Chondrocyte (in vitro differentiated cells): ENCODE data around the gene TRIM10. TPM values are rescaled to one million over a fixed set of nuclear protein-coding genes. Genes with fewer than 3 reads are reported as not detected.

Experiments
- DNase-seq: peaks from one replicate; pipeline ENCODE4 v3.0.0; 2021; ENCODE audit warnings: mixed read lengths, low spot score
- H3K27ac Mint-ChIP-seq: one replicate; pipeline ENCODE4 v1.8.0; 2021; ENCODE audit warnings: mild to moderate bottlenecking, moderate library complexity, mixed read lengths; ENCODE audit not compliant: unreplicated experiment
- H3K27me3 Mint-ChIP-seq: 2 replicates; pipeline ENCODE4 v1.8.0; 2021; ENCODE audit warnings: low read depth, mixed read lengths
- H3K36me3 Mint-ChIP-seq: 2 replicates; pipeline ENCODE4 v1.8.0; 2021; ENCODE audit warnings: low read depth, mixed read lengths
- H3K4me1 Mint-ChIP-seq: 2 replicates; pipeline ENCODE4 v1.8.0; 2021; ENCODE audit warnings: low read depth, mild to moderate bottlenecking, mixed read lengths
- H3K4me3 Mint-ChIP-seq: one replicate; pipeline ENCODE4 v1.8.0; 2021; ENCODE audit warnings: mild to moderate bottlenecking, moderate library complexity, mixed read lengths; ENCODE audit not compliant: unreplicated experiment
- H3K9me3 Mint-ChIP-seq: 2 replicates; pipeline ENCODE4 v1.8.0; 2021; ENCODE audit warnings: low read depth, mixed read lengths
- total RNA-seq: library from RNA; stranded (reverse); gene quantifications from 3 replicates; pipeline ENCODE4 v1.2.1, GENCODE V29; 2021
- TF ChIP-seq, protein P1 (sequence below): fragments of 200-600 bp; sonication (generic); IDR thresholded peaks from 2 replicates; pipeline ENCODE4 v1.5.0; 2021; ENCODE audit warnings: antibody characterized with exemption, mild to moderate bottlenecking, moderate library complexity

Gene TRIM10
- total RNA-seq, 1 donor from 2014 or later = not detected

DNA sequence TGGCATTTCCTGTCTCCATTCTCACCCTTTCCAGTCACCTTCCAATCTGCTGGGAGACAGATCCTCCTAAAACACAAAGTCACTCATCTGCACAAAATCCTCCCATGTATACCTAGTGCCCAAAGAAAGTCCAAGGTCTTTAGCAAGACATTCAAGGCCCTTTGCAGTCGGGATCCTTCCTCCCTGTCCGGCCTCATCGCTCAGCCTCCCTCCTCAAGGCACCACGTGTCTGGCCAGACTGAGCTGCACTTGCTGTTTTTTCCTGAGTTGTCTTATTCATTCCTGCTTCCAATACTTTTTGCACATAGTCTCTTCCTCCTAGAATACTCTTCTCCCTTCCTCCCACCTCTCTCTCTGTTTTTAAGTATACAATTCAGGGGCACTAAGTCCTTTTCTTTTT lies 3.7 kb upstream of the TRIM10 start:
- Mint-ChIP-seq H3K9me3 (peaks cover 3% of the 10 kb centered on the region), H3K36me3 (no peaks in the 10 kb centered on the region), H3K27me3 (peaks cover 20% of the 10 kb centered on the region), H3K27ac (no peak overlapping the region), H3K4me3 (no peak overlapping the region), H3K4me1 (peaks cover 1% of the 10 kb centered on the region)
- DNase-seq = no peak
- TF ChIP-seq, protein P1, sequence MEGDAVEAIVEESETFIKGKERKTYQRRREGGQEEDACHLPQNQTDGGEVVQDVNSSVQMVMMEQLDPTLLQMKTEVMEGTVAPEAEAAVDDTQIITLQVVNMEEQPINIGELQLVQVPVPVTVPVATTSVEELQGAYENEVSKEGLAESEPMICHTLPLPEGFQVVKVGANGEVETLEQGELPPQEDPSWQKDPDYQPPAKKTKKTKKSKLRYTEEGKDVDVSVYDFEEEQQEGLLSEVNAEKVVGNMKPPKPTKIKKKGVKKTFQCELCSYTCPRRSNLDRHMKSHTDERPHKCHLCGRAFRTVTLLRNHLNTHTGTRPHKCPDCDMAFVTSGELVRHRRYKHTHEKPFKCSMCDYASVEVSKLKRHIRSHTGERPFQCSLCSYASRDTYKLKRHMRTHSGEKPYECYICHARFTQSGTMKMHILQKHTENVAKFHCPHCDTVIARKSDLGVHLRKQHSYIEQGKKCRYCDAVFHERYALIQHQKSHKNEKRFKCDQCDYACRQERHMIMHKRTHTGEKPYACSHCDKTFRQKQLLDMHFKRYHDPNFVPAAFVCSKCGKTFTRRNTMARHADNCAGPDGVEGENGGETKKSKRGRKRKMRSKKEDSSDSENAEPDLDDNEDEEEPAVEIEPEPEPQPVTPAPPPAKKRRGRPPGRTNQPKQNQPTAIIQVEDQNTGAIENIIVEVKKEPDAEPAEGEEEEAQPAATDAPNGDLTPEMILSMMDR = no peak

DNA sequence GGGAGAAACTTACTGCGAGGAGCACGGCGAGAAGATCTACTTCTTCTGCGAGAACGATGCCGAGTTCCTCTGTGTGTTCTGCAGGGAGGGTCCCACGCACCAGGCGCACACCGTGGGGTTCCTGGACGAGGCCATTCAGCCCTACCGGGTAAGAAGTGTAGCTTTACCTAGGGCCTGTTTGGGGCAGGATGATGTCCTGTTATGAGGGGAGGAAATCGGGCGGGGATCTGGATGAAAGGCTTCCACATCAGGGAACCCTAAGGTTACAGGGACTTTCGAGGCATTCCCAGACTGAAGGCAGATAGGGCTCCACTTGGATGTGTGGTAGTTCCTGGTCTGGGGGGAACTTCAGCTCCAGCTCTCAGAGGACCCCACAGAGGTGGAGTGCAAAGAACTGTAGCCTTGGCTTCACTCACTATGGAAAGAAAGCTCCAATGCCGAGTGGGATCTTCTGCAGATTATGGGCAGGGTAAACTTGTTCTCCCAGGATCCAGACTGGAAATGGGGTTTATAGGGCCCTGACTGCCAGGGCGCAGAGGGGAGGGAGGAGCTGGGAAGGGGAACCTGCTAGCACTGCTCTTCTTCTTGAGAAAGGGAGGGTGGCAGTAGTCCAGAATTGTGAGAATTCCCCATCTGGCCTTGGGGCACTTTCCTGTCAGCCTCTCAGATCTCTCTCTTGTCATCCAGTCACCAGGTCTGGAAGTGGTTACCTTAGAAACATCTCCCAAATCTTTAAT lies 3.1 kb upstream of the TRIM10 start:
- Mint-ChIP-seq H3K27ac (no peak overlapping the region), H3K9me3 (peaks cover 3% of the 10 kb centered on the region), H3K27me3 (peaks cover 22% of the 10 kb centered on the region), H3K4me3 (no peak overlapping the region), H3K36me3 (no peaks in the 10 kb centered on the region), H3K4me1 (no peaks in the 10 kb centered on the region)
- DNase-seq = no peak
- TF ChIP-seq, protein P1 = no peak

- H3K4me3 Mint-ChIP-seq = no peak within 1 kb of the TSS
- TF ChIP-seq, protein P1 = no peak
- H3K36me3 Mint-ChIP-seq = no peaks in the 10 kb centered on the region
- H3K9me3 Mint-ChIP-seq = peaks cover 3% of the 10 kb centered on the region
- no peak within 1 kb of the TSS for H3K27ac Mint-ChIP-seq
- DNase-seq = no peak
- no peaks in the 10 kb centered on the region for H3K4me1 Mint-ChIP-seq
- H3K27me3 Mint-ChIP-seq = peaks cover 16% of the 10 kb centered on the region
Measured at GRCh38 chr6:30163090-30163917, 2.3 kb upstream of the TRIM10 start, which contains the start of gene TRIM15. TRIM15 (plus strand) TSS chr6:30163546; CDS start chr6:30163685, 139 bp downstream.

- H3K4me3 Mint-ChIP-seq = no peak overlapping the region
- H3K9me3 Mint-ChIP-seq = peaks cover 3% of the 10 kb centered on the region
- no peaks in the 10 kb centered on the region for H3K4me1 Mint-ChIP-seq
- peaks cover 10% of the 10 kb centered on the region for H3K27me3 Mint-ChIP-seq
- DNase-seq = no peak
- no peaks in the 10 kb centered on the region for H3K36me3 Mint-ChIP-seq
- TF ChIP-seq, protein P1 = no peak
- no peak overlapping the region for H3K27ac Mint-ChIP-seq
Measured at GRCh38 chr6:30162265-30163089, 1.5 kb upstream of the TRIM10 start.
